ENCODE results near the gene AOPEP.

The AOPEP gene

GRCh38 chr9:94949370-94949769 lies 222.9 kb downstream of the AOPEP start:
- Histone ChIP-seq H3K27ac (ENCODE audit: low read depth, low read length) (no peak overlapping the region), H3K79me2 (ENCODE audit: insufficient read depth, low read length) (no peaks in the 10 kb centered on the region), H3K4me2 (ENCODE audit: low read depth, low read length, poor library complexity, severe bottlenecking) (no peak overlapping the region), H3K36me3 (ENCODE audit: low read length) (no peaks in the 10 kb centered on the region), H3F3A (ENCODE audit: insufficient read depth) (no peaks in the 10 kb centered on the region), H4K20me1 (ENCODE audit: low read depth, low read length) (no peaks in the 10 kb centered on the region), H3K9me2 (replicated peaks; ENCODE audit: insufficient read depth, low read length) (no peaks in the 10 kb centered on the region), H3K4me3 (ENCODE audit: insufficient read depth, low read length, poor library complexity, severe bottlenecking) (no peak overlapping the region), H3K9me3 (ENCODE audit: insufficient read depth, low read length) (no peaks in the 10 kb centered on the region), H3K27me3 (ENCODE audit: low read length) (no peaks in the 10 kb centered on the region), H2AFZ (ENCODE audit: low read depth, low read length, severe bottlenecking) (no peak overlapping the region), H3K9ac (ENCODE audit: low read length) (no peak overlapping the region)
- TF ChIP-seq EZH2phosphoT487 (conservative IDR thresholded peaks at IDR 0.05; ENCODE audit: low read length) (no peak), CTCF (IDR thresholded peaks at IDR 0.05; ENCODE audit: insufficient read depth, low read length, poor library complexity, severe bottlenecking) (no peak)

DNA sequence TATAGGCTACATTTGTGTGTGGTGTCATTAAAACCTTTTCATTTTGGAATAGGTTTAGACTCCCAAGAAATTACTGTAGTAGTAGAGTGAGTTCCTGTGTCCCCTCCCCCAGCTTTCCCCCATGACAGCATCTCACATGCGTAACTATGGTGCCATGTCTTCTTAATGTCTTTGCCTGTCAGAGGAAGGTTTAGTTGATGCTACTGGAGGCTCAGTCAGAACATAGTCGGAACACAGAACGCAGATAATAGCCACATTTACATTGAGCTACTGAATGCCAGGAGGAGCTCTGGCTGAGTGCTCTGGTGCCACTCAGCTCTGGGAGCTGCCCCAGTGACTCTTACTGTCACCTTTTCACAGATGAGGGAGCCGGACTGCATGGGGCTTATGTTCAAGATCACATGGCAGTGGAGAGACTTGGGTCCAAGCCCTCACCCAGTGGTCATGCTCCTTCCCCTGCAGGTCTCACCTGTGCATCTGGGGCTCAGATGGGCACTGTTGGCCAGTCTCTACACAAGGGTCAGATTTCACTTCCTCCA lies 223.6 kb downstream of the AOPEP start:
- Histone ChIP-seq H3F3A (ENCODE audit: insufficient read depth) (no peaks in the 10 kb centered on the region), H4K20me1 (ENCODE audit: low read depth, low read length) (no peaks in the 10 kb centered on the region), H3K36me3 (ENCODE audit: low read length) (no peaks in the 10 kb centered on the region), H3K9me2 (replicated peaks; ENCODE audit: insufficient read depth, low read length) (no peaks in the 10 kb centered on the region), H3K4me2 (ENCODE audit: low read depth, low read length, poor library complexity, severe bottlenecking) (no peak overlapping the region), H3K27me3 (ENCODE audit: low read length) (no peaks in the 10 kb centered on the region), H3K79me2 (ENCODE audit: insufficient read depth, low read length) (no peaks in the 10 kb centered on the region), H2AFZ (ENCODE audit: low read depth, low read length, severe bottlenecking) (no peak overlapping the region), H3K9me3 (ENCODE audit: insufficient read depth, low read length) (no peaks in the 10 kb centered on the region), H3K9ac (ENCODE audit: low read length) (no peak overlapping the region), H3K27ac (ENCODE audit: low read depth, low read length) (no peak overlapping the region), H3K4me3 (ENCODE audit: insufficient read depth, low read length, poor library complexity, severe bottlenecking) (no peak overlapping the region)
- no peak for TF ChIP-seq CTCF (IDR thresholded peaks at IDR 0.05; ENCODE audit: insufficient read depth, low read length, poor library complexity, severe bottlenecking)
- no peak for TF ChIP-seq EZH2phosphoT487 (conservative IDR thresholded peaks at IDR 0.05; ENCODE audit: low read length)

GRCh38 chr9:94950579-94951323 lies 224.3 kb downstream of the AOPEP start:
- no peaks in the 10 kb centered on the region for H3K27me3 ChIP-seq (ENCODE audit: low read length)
- H3F3A ChIP-seq (ENCODE audit: insufficient read depth), result no peaks in the 10 kb centered on the region
- no peak overlapping the region for H3K4me2 ChIP-seq (ENCODE audit: low read depth, low read length, poor library complexity, severe bottlenecking)
- H3K36me3 ChIP-seq (ENCODE audit: low read length), result no peaks in the 10 kb centered on the region
- no peaks in the 10 kb centered on the region for H3K79me2 ChIP-seq (ENCODE audit: insufficient read depth, low read length)
- TF ChIP-seq EZH2phosphoT487 (conservative IDR thresholded peaks at IDR 0.05; ENCODE audit: low read length) (no peak), CTCF (IDR thresholded peaks at IDR 0.05; ENCODE audit: insufficient read depth, low read length, poor library complexity, severe bottlenecking) (no peak)
- H4K20me1 ChIP-seq (ENCODE audit: low read depth, low read length), result no peaks in the 10 kb centered on the region
- H3K9me2 ChIP-seq (replicated peaks; ENCODE audit: insufficient read depth, low read length), result no peaks in the 10 kb centered on the region
- H3K9me3 ChIP-seq (ENCODE audit: insufficient read depth, low read length), result no peaks in the 10 kb centered on the region
- H3K9ac ChIP-seq (ENCODE audit: low read length), result no peak overlapping the region
- H3K4me3 ChIP-seq (ENCODE audit: insufficient read depth, low read length, poor library complexity, severe bottlenecking), result no peak overlapping the region
- no peak overlapping the region for H2AFZ ChIP-seq (ENCODE audit: low read depth, low read length, severe bottlenecking)
- no peak overlapping the region for H3K27ac ChIP-seq (ENCODE audit: low read depth, low read length)

Data from SU-DHL-6 (cell line).